HG03457 (cell line): ENCODE data around the gene KRTAP1-4.
"Not testable (repeated sequence)": the region's sequence is repeated elsewhere in the genome, so short reads cannot be mapped to it uniquely, and the experiment has no call there.

Experiments used
- ATAC-seq: cut with Tn5 transposase; IDR thresholded peaks from one replicate; pipeline ENCODE4 v1.9.1; 2021; ENCODE audit warnings: moderate number of reproducible peaks; ENCODE audit not compliant: unreplicated experiment

The KRTAP1-4 gene

DNA sequence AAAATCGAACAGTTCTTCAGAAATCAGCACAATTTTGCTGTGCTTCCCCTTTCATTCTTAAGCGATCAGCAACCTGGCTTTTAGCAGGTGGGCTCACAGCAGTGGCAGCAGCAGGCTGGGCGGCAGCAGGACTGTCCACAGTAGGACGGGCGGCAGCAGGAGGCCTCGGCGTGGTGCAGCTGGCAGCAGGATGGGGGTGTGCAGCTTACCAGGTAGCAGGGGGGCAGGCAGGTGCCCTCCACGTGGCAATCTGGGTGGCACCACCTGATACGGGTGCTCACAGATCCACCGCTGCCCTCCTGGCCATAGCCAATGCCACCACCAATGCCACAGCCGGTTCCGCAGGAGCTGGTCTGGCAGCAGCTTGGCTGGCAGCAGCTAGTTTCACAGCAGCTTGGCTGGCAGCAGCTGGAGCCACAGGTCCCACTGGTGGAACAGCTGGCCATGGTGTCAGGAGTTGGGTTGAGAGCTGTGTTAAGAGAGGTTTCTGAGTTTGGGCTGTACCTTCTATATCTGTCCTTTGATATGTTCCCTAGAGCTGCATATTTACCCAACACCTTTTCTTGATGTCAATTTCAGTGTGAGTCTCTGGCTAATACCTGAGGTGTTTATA, at the start of gene KRTAP1-4:
Gene KRTAP1-4, minus strand, starts transcription at position 563 of the 613 bp plus-strand sequence. Its CDS starts 117 bp downstream, at position 446.
- ATAC-seq: no peak

- no peak for ATAC-seq
These were observed 46.8 kb upstream of the KRTAP1-4 start for GRCh38 chr17:41076788-41077187.

GRCh38 chr17:41073676-41074075, 43.7 kb upstream of the KRTAP1-4 start:
- ATAC-seq: no peak

GRCh38 chr17:41071606-41072360, 41.8 kb upstream of the KRTAP1-4 start:
- ATAC-seq: no peak

- ATAC-seq: no peak
These were observed 39.0 kb upstream of the KRTAP1-4 start for GRCh38 chr17:41069031-41069430.

DNA sequence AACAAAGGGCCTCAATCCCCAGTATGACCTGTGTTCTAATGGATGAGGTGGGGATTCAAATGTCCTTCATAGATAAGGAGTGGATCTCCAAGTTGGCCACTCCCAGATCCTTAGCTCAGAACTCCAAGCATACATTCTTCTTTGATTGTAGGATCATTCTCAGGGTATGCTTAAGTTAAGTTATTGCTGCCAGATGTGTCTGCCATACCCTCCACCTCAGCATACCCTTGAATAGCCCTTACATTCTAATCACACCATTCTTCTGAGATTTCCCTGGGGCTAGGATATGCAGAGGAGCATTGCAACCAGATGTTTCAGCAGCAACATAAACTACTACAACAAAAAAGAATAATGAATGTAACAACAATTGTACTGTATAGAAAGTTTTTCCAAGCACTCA, 37.3 kb upstream of the KRTAP1-4 start:
- ATAC-seq: no peak

DNA sequence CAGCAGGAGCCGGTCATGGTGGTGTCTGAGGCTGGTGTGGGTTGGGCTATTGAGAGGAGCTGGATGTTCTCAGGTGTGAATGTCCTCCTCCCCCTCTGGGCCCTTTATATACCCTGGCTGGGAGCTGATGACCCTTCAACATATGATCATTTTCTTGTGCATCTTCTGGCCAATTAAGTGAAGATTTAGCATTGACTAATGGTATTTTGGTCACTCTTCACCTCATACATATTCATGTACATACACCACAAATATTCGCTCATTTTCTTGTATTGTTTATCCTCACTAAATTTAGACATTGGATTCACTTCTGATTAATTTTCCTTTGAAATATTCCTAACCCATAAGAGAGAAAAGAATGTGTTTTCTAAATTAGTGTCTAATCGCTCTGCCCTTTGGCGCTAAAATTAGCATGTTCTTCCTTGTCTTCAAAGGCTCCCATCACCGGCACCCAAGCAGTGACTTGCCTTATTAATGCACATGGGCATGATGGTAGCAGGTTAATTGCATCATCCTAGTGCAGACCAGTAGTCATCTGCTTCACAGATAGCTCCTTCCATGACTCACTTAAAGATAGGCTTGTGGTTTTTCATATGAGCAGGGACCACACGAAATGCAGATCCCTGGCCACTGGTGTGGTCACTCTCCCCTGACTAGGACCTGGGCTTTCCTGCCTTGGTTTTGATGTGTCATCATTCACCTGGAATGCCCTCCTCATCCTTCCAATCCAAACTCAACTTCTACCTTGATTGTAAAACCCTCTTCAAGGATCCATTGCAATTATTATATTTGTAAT, 36.0 kb upstream of the KRTAP1-4 start, which contains the start of gene KRTAP2-4:
Gene KRTAP2-4, minus strand, starts transcription at position 51 of the 796 bp plus-strand sequence. Its CDS starts 34 bp downstream, at position 17.
- ATAC-seq: no peak

GRCh38 chr17:41065016-41065689, 35.2 kb upstream of the KRTAP1-4 start:
- not testable (repeated sequence) for ATAC-seq

DNA sequence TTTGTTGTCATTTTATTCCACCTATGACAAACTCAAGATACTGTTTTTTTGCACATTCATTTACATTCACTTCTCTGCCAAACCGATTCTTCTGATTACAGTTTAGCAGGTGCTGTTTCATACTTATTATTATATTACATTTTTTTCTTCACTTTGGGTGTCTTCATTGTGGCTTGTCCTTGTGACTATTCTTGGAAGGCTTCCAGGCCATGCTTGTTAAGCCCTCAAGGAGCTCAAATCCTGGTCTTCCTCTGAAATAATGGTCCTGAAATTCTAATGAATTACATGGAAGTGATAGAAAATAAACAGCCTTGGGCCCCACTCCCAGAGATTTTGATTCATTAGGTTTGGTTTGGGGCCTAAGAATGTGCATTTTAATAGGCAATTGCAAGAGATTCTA, 34.3 kb upstream of the KRTAP1-4 start:
- ATAC-seq: no peak

- ATAC-seq: no peak
These were observed 33.5 kb upstream of the KRTAP1-4 start for GRCh38 chr17:41063449-41063848.

GRCh38 chr17:41061964-41062363, 32.0 kb upstream of the KRTAP1-4 start:
- ATAC-seq: no peak

GRCh38 chr17:41060052-41060604, 30.1 kb upstream of the KRTAP1-4 start, which contains the start of gene KRTAP2-3:
KRTAP2-3 (minus strand) TSS chr17:41060114; CDS start chr17:41060050, 64 bp downstream.
- no peak for ATAC-seq

DNA sequence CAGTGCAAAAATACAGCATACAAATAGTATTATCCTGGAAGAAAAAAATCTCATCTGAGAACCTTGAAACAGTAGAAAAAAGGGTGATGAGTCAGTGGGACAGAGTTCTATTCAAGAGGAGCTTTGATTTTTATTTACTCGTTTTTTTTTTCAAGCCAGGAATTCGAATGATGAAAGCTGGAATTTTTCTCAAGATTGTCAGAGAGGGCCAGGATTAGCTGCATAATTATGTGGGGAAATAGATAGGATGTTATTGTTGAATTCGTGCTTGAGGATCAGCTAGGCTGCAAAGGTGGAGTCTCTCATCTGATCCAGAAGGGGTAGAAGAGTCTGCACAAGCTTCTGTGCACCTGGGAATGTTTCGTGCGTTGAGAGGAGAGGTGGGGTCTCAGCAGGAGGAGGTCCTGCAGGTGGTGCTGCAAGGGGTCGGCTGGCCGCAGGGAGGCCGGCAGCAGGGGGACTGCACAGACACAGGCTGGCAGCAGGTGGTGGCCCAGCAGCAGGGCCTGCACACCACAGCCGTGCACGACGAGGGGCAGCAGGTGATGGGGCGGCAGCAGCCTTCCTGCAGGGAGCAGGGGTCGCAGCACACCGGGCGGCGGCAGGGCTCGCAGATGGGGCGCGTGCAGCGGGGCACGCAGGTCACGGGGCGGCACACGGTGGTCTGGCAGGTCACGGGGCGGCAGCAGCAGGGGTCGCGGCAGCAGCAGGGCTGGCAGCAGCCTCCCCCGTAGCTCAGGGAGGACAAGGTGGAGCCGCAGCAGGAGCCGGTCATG, 29.5 kb upstream of the KRTAP1-4 start:
- ATAC-seq: not testable (repeated sequence)

GRCh38 chr17:41058741-41059140, 28.7 kb upstream of the KRTAP1-4 start:
- no peak for ATAC-seq

- ATAC-seq: no peak
These were observed 27.6 kb upstream of the KRTAP1-4 start for GRCh38 chr17:41057547-41057946.

DNA sequence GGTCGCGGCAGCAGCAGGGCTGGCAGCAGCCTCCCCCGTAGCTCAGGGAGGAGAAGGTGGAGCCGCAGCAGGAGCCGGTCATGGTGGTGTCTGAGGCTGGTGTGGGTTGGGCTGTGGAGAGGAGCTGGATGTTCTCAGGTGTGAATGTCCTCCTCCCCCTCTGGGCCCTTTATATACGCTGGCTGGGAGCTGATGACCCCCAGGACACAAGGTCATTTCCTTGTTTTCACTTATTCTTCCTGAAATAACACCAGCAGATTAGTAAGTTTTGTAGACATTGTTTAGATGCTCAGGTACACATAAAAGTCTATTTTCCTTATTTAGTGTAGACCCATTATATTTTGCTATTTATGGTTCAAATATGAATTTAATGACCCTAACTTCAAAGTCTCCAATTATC, 25.1 kb upstream of the KRTAP1-4 start, which contains the start of gene KRTAP2-2:
Gene KRTAP2-2, minus strand, starts transcription at position 101 of the 400 bp plus-strand sequence. Its CDS starts 19 bp downstream, at position 82.
- ATAC-seq: not testable (repeated sequence)

DNA sequence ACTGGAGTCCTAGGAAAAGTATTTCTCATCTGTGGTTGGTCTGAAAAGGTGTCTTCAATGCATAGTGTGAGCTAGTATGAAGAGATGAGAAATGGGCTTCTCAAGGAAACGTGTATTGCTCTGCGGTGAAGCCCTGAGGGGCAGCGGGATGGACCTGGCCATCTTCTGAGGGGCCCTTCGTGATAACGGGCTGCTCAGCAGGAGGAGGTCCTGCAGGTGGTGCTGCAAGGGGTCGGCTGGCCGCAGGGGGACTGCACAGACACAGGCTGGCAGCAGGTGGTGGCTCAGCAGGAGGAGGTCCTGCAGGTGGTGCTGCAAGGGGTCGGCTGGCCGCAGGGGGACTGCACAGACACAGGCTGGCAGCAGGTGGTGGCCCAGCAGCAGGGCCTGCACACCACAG, 24.6 kb upstream of the KRTAP1-4 start:
- ATAC-seq: not testable (repeated sequence)

DNA sequence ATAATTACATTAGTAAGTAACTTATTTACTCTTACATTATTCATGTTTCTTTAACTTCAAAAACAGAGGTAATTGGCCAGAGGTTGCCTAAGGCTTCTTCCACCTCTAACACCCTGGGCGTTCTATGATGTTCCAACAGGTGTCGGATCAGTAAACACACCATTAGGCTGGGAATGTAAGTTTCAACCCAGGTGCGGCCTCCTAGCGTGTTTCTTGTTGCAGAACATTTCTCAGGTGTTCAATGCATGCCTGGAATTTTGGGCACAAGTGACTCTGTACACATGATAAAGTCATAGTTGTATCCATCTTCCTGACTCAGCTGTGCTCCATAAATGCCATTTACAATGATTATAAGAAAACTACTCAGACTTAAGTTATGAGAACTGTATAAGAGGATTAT, 24.0 kb upstream of the KRTAP1-4 start:
- ATAC-seq: no peak

GRCh38 chr17:41052566-41052965, 22.6 kb upstream of the KRTAP1-4 start:
- no peak for ATAC-seq

DNA sequence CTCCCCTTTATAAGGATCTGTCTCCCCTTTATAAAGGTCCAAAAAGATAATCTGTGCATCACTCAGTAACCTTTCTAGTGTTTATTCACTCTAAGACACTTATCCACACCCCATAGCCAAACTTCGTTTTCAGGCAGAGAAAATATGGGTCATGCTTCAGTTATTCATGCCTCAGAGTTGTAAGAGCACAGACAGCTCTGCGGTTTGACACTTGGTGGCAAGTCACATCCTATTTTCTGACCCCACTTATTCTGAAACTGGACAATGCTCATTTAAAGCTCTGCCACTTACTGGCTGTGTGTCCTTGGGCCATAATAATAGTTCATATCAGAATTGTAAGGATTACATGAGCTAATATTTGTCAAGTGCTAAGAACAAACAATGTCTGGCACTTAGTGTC, 19.1 kb upstream of the KRTAP1-4 start:
- no peak for ATAC-seq
